Hepatocyte (in vitro differentiated cells): ENCODE data around the gene GUSB. TPM values are rescaled to one million over a fixed set of nuclear protein-coding genes. Genes with fewer than 3 reads are reported as not detected.
"Not testable (repeated sequence)": the region's sequence is repeated elsewhere in the genome, so short reads cannot be mapped to it uniquely, and the experiment has no call there.

Experiments used
- DNase-seq: peaks from one replicate; pipeline ENCODE4 v3.0.0-alpha.2; 2016; ENCODE audit warnings: low spot score
- H2AFZ ChIP-seq: fragments of 200-600 bp; sonication (generic); 2 replicates; pipeline ENCODE4 v1.6.0; 2016; ENCODE audit warnings: antibody characterized with exemption, mild to moderate bottlenecking
- H3K27ac ChIP-seq: fragments of 200-600 bp; sonication (generic); 2 replicates; pipeline ENCODE4 v1.5.1; 2016; ENCODE audit warnings: mild to moderate bottlenecking
- H3K27me3 ChIP-seq: fragments of 200-600 bp; sonication (generic); 2 replicates; pipeline ENCODE4 v1.6.1; 2016
- H3K36me3 ChIP-seq: fragments of 200-600 bp; sonication (generic); replicated peaks from 2 replicates; pipeline ENCODE4 v1.5.1; 2016; ENCODE audit warnings: low read depth; ENCODE audit not compliant: insufficient read depth
- H3K4me1 ChIP-seq: fragments of 200-600 bp; sonication (generic); 2 replicates; pipeline ENCODE4 v1.5.1; 2016; ENCODE audit warnings: mild to moderate bottlenecking, moderate library complexity; ENCODE audit not compliant: insufficient read depth
- H3K4me2 ChIP-seq: fragments of 200-600 bp; sonication (generic); 2 replicates; pipeline ENCODE4 v1.6.0; 2016
- H3K4me3 ChIP-seq: fragments of 200-600 bp; sonication (generic); 2 replicates; pipeline ENCODE4 v1.5.1; 2016; ENCODE audit warnings: mild to moderate bottlenecking
- H3K79me2 ChIP-seq: fragments of 200-600 bp; sonication (generic); 2 replicates; pipeline ENCODE4 v1.6.0; 2017; ENCODE audit warnings: mild to moderate bottlenecking
- H3K9me2 ChIP-seq: fragments of 200-600 bp; sonication (generic); replicated peaks from 2 replicates; pipeline ENCODE4 v1.6.0; 2017; ENCODE audit warnings: mild to moderate bottlenecking; ENCODE audit not compliant: insufficient read depth
- H3K9me3 ChIP-seq: fragments of 200-600 bp; sonication (generic); 2 replicates; pipeline ENCODE4 v1.5.1; 2016; ENCODE audit warnings: low read depth, mild to moderate bottlenecking
- H4K20me1 ChIP-seq: fragments of 200-600 bp; sonication (generic); 2 replicates; pipeline ENCODE4 v1.6.0; 2016; ENCODE audit warnings: mild to moderate bottlenecking; ENCODE audit not compliant: insufficient read depth, poor library complexity, severe bottlenecking
- CTCF ChIP-seq: fragments of 200-600 bp; sonication (generic); IDR thresholded peaks from 2 replicates; pipeline ENCODE4 v1.5.1; 2016; ENCODE audit warnings: antibody characterized with exemption, mild to moderate bottlenecking; ENCODE audit not compliant: poor library complexity
- EZH2 ChIP-seq: fragments of 200-600 bp; sonication (generic); IDR thresholded peaks from 2 replicates; pipeline ENCODE4 v1.6.1; 2016; ENCODE audit warnings: antibody characterized with exemption, mild to moderate bottlenecking, borderline replicate concordance
- EZH2phosphoT487 ChIP-seq: fragments of 200-600 bp; sonication (generic); IDR thresholded peaks from one replicate; pipeline ENCODE4 v1.6.1; 2018; ENCODE audit warnings: antibody characterized with exemption, mild to moderate bottlenecking, low read depth, moderate library complexity; ENCODE audit not compliant: unreplicated experiment, severe bottlenecking
- WGBS: methylation state at CpG from one replicate; pipeline ENCODE4 v1.1.6; 2016; ENCODE audit warnings: low lambda C conversion rate; ENCODE audit errors: missing lambda C conversion rate; 5-methylcytosine and 5-hydroxymethylcytosine counted together
- polyA plus RNA-seq: library from polyadenylated mRNA; unstranded; fragments of >200 nt; fragmentation: Nextera tagmentation; extraction: Ambion mirVana; gene quantifications from 2 replicates; pipeline ENCODE4 v1.2.1, GENCODE V29; 2016
- total RNA-seq: library from RNA; depleted of rRNA; stranded (reverse); fragments of >200 nt; gene quantifications from 2 replicates; pipeline ENCODE4 v1.2.3, GENCODE V29; 2014

Gene GUSB
- 53.7 and 58.9 TPM in 2 replicates for total RNA-seq
- 120 and 124 TPM in 2 replicates for polyA plus RNA-seq

GRCh38 chr7:65981965-65982792 is at the start of gene GUSB:
GUSB (minus strand) TSS chr7:65982213; CDS start chr7:65982183, 30 bp downstream.
- Histone ChIP-seq H3K4me3 (peak within 1 kb of the TSS; percentile 84), H3K9me2 (no peaks in the 10 kb centered on the region), H3K79me2 (peaks cover 21% of the 10 kb centered on the region), H3K27me3 (no peaks in the 10 kb centered on the region), H4K20me1 (no peaks in the 10 kb centered on the region), H3K4me1 (no peaks in the 10 kb centered on the region), H3K27ac (peak within 1 kb of the TSS; percentile 78), H3K9me3 (no peaks in the 10 kb centered on the region), H3K36me3 (no peaks in the 10 kb centered on the region), H3K4me2 (peak within 1 kb of the TSS; percentile 89), H2AFZ (peak within 1 kb of the TSS; percentile 100)
- TF ChIP-seq CTCF (no peak), EZH2 (no peak), EZH2phosphoT487 (no peak)
- peak; percentile 95 for DNase-seq
- whole genome bisulfite sequencing = 18% methylated on average over 25 of the region's 62 CpGs

- not testable (repeated sequence) for H3K9me2 ChIP-seq, H2AFZ ChIP-seq, H3K79me2 ChIP-seq, H3K9me3 ChIP-seq, H3K4me3 ChIP-seq, DNase-seq, H3K4me1 ChIP-seq, H3K36me3 ChIP-seq, H3K27ac ChIP-seq, H3K4me2 ChIP-seq, H3K27me3 ChIP-seq, H4K20me1 ChIP-seq
- WGBS = 61% methylated on average over 3 of the region's 3 CpGs
Measured at GRCh38 chr7:66028342-66028741, 46.3 kb upstream of the GUSB start.

- H3K9me2 ChIP-seq = no peaks in the 10 kb centered on the region
- WGBS = 37% methylated on average over 4 of the region's 4 CpGs
- H3K27me3 ChIP-seq = no peaks in the 10 kb centered on the region
- H3K79me2 ChIP-seq = no peaks in the 10 kb centered on the region
- peaks cover 10% of the 10 kb centered on the region for H3K4me1 ChIP-seq
- H3K9me3 ChIP-seq = no peaks in the 10 kb centered on the region
- no peak overlapping the region for H3K27ac ChIP-seq
- H4K20me1 ChIP-seq = no peaks in the 10 kb centered on the region
- DNase-seq = peak; percentile 30
- peak overlapping the region; percentile 20 for H3K4me2 ChIP-seq
- TF ChIP-seq EZH2 = no peak
- no peak for TF ChIP-seq EZH2phosphoT487
- no peak for TF ChIP-seq CTCF
- no peak overlapping the region for H3K4me3 ChIP-seq
- no peak overlapping the region for H2AFZ ChIP-seq
- no peaks in the 10 kb centered on the region for H3K36me3 ChIP-seq
Measured at GRCh38 chr7:66016131-66016461, 34.1 kb upstream of the GUSB start.

- Histone ChIP-seq H3K27me3 (no peaks in the 10 kb centered on the region), H4K20me1 (no peaks in the 10 kb centered on the region), H3K9me3 (no peaks in the 10 kb centered on the region), H3K4me1 (peaks cover 10% of the 10 kb centered on the region), H3K4me3 (no peak overlapping the region), H3K36me3 (no peaks in the 10 kb centered on the region), H3K27ac (peak overlapping the region; percentile 68), H3K4me2 (no peak overlapping the region), H2AFZ (no peak overlapping the region), H3K9me2 (no peaks in the 10 kb centered on the region), H3K79me2 (no peaks in the 10 kb centered on the region)
- WGBS = 70% methylated on average over 8 of the region's 8 CpGs
- DNase-seq = no peak
- TF ChIP-seq CTCF (no peak), EZH2 (no peak), EZH2phosphoT487 (no peak)
Measured at GRCh38 chr7:66015440-66016130, 33.6 kb upstream of the GUSB start.
